GM21723 (cell line): ENCODE data around the gene SLC44A1.

Experiments used
- ATAC-seq: cut with Tn5 transposase; IDR thresholded peaks from one replicate; pipeline ENCODE4 v1.9.1; 2021; ENCODE audit warnings: mild to moderate bottlenecking, moderate library complexity; ENCODE audit not compliant: unreplicated experiment

Gene SLC44A1

GRCh38 chr9:105244003-105244733 is at the start of gene SLC44A1:
Gene SLC44A1, plus strand, starts transcription at chr9:105244651. Its CDS starts 218 bp downstream, at chr9:105244869.
- peak; percentile 85 for ATAC-seq

- ATAC-seq = no peak
Observed at GRCh38 chr9:105195259-105195658, 49.2 kb upstream of the SLC44A1 start.

- no peak for ATAC-seq
Observed at GRCh38 chr9:105198023-105198422, 46.4 kb upstream of the SLC44A1 start.

- no peak for ATAC-seq
Observed at GRCh38 chr9:105198865-105199264, 45.6 kb upstream of the SLC44A1 start.

GRCh38 chr9:105204416-105204815 is 40.0 kb upstream of the SLC44A1 start:
- ATAC-seq = no peak

GRCh38 chr9:105205787-105206495 is 38.5 kb upstream of the SLC44A1 start:
- ATAC-seq = no peak

- no peak for ATAC-seq
Observed at GRCh38 chr9:105206496-105206820, 38.0 kb upstream of the SLC44A1 start.

GRCh38 chr9:105206821-105207699 is 37.4 kb upstream of the SLC44A1 start:
- ATAC-seq = no peak

- ATAC-seq = no peak
Observed at GRCh38 chr9:105216440-105217178, 27.8 kb upstream of the SLC44A1 start.

GRCh38 chr9:105218673-105219072 is 25.8 kb upstream of the SLC44A1 start:
- ATAC-seq = no peak

GRCh38 chr9:105219291-105219805 is 25.1 kb upstream of the SLC44A1 start:
- ATAC-seq = no peak

GRCh38 chr9:105220451-105220850 is 24.0 kb upstream of the SLC44A1 start:
- no peak for ATAC-seq

GRCh38 chr9:105223544-105224140 is 20.8 kb upstream of the SLC44A1 start:
- no peak for ATAC-seq

- no peak for ATAC-seq
Observed at GRCh38 chr9:105226055-105226454, 18.4 kb upstream of the SLC44A1 start.

- ATAC-seq = no peak
Observed at GRCh38 chr9:105232207-105232606, 12.2 kb upstream of the SLC44A1 start.

- no peak for ATAC-seq
Observed at GRCh38 chr9:105233873-105234272, 10.6 kb upstream of the SLC44A1 start.

GRCh38 chr9:105236261-105236660 is 8.2 kb upstream of the SLC44A1 start:
- ATAC-seq = no peak

GRCh38 chr9:105237246-105237645 is 7.2 kb upstream of the SLC44A1 start:
- no peak for ATAC-seq

- no peak for ATAC-seq
Observed at GRCh38 chr9:105238302-105238701, 6.1 kb upstream of the SLC44A1 start.

- ATAC-seq = no peak
Observed at GRCh38 chr9:105241356-105242043, 3.0 kb upstream of the SLC44A1 start.
